ENCODE results near the gene ICE1. TPM values are rescaled to one million over a fixed set of nuclear protein-coding genes. Genes with fewer than 3 reads are reported as not detected.

The ICE1 gene
- total and polyA plus RNA-seq, 2 donors from 2014 or later, result 6.7 to 32.8 TPM

DNA sequence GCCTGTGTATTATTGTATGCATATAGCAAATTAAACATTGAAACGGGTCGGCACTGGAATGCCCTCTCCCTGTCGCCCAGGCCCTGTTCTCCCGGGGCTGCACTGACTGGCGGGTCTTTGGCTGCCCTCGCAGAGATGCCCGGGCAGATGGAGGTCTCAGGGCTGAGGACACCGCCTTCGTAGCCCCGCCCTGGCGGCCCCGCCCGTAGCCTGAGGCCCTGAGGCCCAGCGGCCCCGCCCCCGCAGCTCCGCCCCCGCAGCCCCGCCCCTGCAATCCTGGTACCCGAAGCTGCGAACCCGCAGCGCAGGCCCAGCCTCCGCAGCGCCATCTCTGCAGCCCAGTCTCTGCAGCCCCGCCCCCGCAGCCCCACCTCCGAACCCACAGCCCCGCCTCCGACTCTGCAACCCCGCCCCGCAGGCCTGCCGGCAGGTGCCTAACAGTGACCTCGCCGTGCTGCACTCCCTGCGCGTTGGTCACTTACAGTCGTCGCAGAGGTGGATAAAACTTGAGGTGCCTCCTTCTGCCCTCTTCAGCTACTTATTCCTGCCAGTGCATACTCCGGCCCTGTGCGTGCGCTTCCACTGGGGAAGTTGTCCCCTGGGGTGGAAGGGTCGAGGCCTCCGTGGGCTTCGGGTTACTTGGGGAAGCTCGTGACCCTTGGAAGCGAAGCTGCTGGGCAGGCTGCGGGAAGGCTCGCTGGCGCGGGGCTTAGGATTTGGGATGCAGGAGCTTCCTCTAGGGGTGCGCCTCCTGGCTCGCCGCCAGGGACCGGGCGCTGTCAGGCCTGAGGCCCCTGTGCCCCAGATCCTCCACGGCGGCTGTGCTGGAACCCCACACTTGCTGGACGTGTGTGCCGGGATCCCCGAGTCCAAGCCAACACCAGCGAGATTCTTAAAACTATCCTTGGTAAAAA is 72.3 kb downstream of the ICE1 start:
- Histone ChIP-seq H3K9ac (ENCODE audit: low read length in 3 of 3) (no peak overlapping the region), H3K27me3 (ENCODE audit: control insufficient read depth, insufficient read depth, low read length) (no peaks in the 10 kb centered on the region), H3K36me3 (ENCODE audit: control insufficient read depth in 2 of 3, insufficient read depth in 3 of 3, low read length in 3 of 3) (peaks cover 0 to 7% (median 2%) of the 10 kb centered on the region in 3 donors), H3K27ac (ENCODE audit: low read depth in 2 of 2, low read length in 2 of 2) (no peak overlapping the region), H3K4me1 (ENCODE audit: control insufficient read depth in 2 of 3, insufficient read depth in 2 of 3, low read depth in 1 of 3, low read length in 3 of 3) (no peaks in the 10 kb centered on the region), H3K4me3 (ENCODE audit: low read length in 3 of 3) (no peak overlapping the region), H3K9me3 (ENCODE audit: control insufficient read depth in 2 of 3, insufficient read depth in 1 of 3, low read length in 3 of 3) (no peaks in the 10 kb centered on the region)
- TF ChIP-seq, protein P1, sequence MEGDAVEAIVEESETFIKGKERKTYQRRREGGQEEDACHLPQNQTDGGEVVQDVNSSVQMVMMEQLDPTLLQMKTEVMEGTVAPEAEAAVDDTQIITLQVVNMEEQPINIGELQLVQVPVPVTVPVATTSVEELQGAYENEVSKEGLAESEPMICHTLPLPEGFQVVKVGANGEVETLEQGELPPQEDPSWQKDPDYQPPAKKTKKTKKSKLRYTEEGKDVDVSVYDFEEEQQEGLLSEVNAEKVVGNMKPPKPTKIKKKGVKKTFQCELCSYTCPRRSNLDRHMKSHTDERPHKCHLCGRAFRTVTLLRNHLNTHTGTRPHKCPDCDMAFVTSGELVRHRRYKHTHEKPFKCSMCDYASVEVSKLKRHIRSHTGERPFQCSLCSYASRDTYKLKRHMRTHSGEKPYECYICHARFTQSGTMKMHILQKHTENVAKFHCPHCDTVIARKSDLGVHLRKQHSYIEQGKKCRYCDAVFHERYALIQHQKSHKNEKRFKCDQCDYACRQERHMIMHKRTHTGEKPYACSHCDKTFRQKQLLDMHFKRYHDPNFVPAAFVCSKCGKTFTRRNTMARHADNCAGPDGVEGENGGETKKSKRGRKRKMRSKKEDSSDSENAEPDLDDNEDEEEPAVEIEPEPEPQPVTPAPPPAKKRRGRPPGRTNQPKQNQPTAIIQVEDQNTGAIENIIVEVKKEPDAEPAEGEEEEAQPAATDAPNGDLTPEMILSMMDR (IDR thresholded peaks at IDR 0.05; ENCODE audit: borderline replicate concordance, extremely low read depth, insufficient read depth), result no peak
- DNase-seq, result peak; percentile 61 to 92 (median 82)
- no peak for FAIRE-seq
- intact Hi-C loops (cut with DNase I), result no loop called here

DNA sequence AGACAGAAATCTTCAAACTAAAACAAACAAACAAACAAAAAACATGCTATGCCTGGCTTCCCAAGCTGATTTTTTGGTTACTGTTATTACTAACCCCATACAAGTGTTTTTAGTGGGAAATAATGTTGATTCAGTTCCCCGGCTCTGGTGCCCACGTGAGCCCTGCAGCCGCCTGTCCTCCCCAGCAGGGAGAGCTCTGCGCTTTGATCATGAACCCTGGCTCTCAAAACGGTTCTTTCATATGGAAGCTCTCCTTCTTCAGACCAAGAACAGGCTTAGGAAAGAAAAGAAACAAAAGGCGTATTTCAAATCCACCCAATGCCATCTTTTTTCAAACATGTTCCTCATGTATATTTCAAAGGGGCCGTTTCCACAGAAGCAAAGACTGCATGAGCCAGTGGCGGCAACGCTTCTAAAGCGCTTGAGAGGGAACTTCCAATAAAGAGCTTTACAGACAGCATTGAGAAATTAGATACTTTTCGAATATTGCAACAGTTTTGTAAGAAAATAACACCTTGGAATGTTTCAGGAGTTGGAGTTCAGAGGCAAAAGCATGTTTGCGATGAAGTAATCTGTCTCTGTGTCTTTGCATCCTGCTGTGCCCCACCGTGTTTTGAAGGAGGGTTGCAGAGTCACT is 74.8 kb downstream of the ICE1 start:
- no peaks in the 10 kb centered on the region for H3K27me3 ChIP-seq (ENCODE audit: control insufficient read depth, insufficient read depth, low read length)
- DNase-seq, result peak; percentile 59 to 86 (median 75)
- H3K4me3 ChIP-seq (ENCODE audit: low read length in 3 of 3), result no peak overlapping the region
- H3K27ac ChIP-seq (ENCODE audit: low read depth in 2 of 2, low read length in 2 of 2), result no peak overlapping the region
- no peaks in the 10 kb centered on the region for H3K4me1 ChIP-seq (ENCODE audit: control insufficient read depth in 2 of 3, insufficient read depth in 2 of 3, low read depth in 1 of 3, low read length in 3 of 3)
- no peaks in the 10 kb centered on the region for H3K9me3 ChIP-seq (ENCODE audit: control insufficient read depth in 2 of 3, insufficient read depth in 1 of 3, low read length in 3 of 3)
- H3K36me3 ChIP-seq (ENCODE audit: control insufficient read depth in 2 of 3, insufficient read depth in 3 of 3, low read length in 3 of 3), result no peaks in the 10 kb centered on the region
- H3K9ac ChIP-seq (ENCODE audit: low read length in 3 of 3), result no peak overlapping the region
- intact Hi-C loops (cut with DNase I), result no loop called here
- TF ChIP-seq, protein P1 (IDR thresholded peaks at IDR 0.05; ENCODE audit: borderline replicate concordance, extremely low read depth, insufficient read depth), result peak; percentile 55
- FAIRE-seq, result no peak

DNA sequence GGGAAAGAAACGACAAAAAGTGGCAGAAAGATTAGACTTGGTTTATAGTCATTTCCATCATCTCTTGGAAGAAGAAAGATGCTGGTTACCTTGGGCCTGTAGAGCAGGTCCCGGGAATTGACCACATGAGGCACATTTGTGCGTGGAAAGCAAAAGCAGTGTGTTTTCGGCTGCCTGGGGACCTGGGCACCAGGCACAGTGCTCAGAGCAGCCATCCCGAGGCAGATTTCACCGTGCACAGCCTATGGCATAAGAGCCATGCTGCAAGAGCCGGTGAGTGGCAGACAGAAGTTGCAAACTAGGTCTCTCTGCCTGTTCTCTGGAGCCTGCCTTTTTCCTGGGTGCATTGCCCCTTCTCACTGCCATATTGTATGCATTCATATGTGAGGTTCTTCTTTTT is 77.0 kb downstream of the ICE1 start:
- H3K9me3 ChIP-seq (ENCODE audit: control insufficient read depth in 2 of 3, insufficient read depth in 1 of 3, low read length in 3 of 3), result peaks cover 0 to 6% (median 0%) of the 10 kb centered on the region in 3 donors
- H3K27me3 ChIP-seq (ENCODE audit: control insufficient read depth, insufficient read depth, low read length), result no peaks in the 10 kb centered on the region
- DNase-seq (no peak), FAIRE-seq (no peak)
- H3K9ac ChIP-seq (ENCODE audit: low read length in 3 of 3), result no peak overlapping the region
- intact Hi-C loops (cut with DNase I), result no loop called here
- TF ChIP-seq, protein P1 (IDR thresholded peaks at IDR 0.05; ENCODE audit: borderline replicate concordance, extremely low read depth, insufficient read depth), result no peak
- no peak overlapping the region for H3K4me3 ChIP-seq (ENCODE audit: low read length in 3 of 3)
- no peaks in the 10 kb centered on the region for H3K4me1 ChIP-seq (ENCODE audit: control insufficient read depth in 2 of 3, insufficient read depth in 2 of 3, low read depth in 1 of 3, low read length in 3 of 3)
- H3K27ac ChIP-seq (ENCODE audit: low read depth in 2 of 2, low read length in 2 of 2), result no peak overlapping the region
- H3K36me3 ChIP-seq (ENCODE audit: control insufficient read depth in 2 of 3, insufficient read depth in 3 of 3, low read length in 3 of 3), result no peaks in the 10 kb centered on the region

Data from kidney (tissue), 14 donors.